Kasumi-1 (cell line): ENCODE results near the gene PCSK1N.

Experiments
- DNase-seq, 2 experiments: peaks; one replicate each; lab custom pipeline; 2025; lab: John Stamatoyannopoulos, UW

PCSK1N gene

DNA sequence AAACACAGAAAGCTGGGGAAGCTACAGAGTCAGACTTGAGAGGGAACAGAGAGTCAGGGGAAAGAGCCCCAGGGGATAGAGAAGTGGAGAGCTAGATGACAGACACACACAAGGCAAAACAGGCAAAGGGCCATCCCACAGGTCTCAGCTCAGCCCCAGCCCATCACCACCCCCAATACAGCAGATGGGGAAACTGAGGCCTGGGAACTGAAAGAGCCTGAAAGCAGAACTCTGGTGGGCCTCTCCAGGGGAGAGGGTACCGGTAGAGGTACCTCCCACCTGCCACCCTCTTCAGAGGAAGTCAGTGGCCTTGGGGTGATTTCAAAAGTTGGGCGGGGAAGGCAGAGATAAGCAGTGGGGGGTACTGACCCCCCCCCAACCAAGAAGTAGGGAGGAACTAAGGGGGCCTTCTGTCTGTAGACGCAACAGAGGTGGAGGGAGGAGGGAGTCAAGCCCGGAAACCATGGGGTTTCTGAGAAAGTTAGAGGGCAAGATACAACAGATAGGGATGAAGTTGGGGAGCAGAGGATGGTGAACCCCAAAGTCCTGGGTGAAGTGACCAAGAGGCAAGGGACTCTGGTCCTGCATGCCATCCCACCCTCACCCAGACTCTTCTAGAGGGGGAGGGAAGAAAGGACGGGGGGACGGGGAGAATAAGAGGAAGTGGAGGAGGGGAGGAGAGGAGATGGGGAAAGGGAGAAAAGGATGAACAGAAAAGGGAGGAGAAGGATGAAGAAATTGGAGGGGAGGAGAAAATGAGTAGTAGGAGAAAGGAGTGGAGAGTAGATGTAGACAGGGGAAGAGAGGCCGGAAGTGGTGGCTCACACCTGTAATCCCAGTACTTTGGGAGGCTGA is 45.8 kb downstream of the PCSK1N start:
- DNase-seq, result no peak

GRCh38 chrX:48787505-48788443 is 47.6 kb downstream of the PCSK1N start:
- DNase-seq, result no peak

DNA sequence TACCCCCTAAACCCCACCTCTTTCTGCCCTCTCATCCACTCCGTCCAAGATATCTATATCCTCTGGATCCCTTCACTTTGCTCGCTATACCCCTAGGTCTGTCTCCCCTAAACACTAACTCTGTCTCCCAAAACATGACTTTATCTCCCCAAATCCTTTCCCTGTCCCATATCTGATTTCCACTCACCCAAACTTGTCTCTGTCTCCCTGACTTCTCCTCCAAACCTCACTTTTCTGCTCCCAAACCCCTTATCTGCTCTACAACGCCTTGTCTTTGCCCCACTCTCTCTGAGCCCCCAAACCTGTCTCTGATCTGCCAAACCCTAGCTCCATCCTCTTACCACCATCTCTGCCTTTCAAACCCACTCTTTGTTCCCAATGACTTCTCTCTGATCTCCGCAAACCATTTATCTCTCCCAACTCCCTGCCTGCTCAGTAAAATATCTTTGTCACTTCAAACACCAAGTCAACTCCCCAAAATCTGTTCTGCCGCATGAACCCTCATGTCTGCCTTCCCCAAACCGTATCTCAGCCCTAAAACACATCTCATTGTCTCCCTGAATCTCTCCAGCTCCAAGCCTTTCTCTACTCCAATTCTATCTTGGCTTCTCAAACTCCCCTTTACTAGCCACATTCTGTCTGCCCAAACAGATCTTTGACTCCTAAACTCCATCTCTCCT is 48.4 kb downstream of the PCSK1N start:
- DNase-seq, result no peak

DNA sequence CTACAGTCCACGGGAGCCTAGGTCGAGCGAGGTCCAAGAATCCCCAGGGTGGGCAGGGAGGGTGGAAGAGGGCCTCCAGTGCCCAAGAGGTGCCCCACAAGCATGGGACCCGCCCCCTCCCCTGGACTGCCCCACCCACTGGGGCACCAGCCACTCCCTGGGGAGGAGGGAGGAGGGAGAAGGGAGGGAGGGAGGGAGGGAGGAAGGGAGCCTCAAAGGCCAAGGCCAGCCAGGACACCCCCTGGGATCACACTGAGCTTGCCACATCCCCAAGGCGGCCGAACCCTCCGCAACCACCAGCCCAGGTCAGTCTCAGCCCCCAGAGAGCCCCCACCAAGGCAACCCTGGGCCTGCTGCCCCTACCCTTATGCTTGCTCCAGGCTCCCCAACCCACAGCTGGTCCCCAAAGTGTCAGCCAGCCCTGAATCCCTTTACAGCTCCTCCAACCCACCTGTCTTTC is 49.0 kb downstream of the PCSK1N start, which contains the start of gene GATA1:
TSS of gene GATA1 (plus strand) at position 250 of the 460 bp plus-strand sequence. CDS start 4,520 bp downstream, outside the sequence.
- no peak for DNase-seq

DNA sequence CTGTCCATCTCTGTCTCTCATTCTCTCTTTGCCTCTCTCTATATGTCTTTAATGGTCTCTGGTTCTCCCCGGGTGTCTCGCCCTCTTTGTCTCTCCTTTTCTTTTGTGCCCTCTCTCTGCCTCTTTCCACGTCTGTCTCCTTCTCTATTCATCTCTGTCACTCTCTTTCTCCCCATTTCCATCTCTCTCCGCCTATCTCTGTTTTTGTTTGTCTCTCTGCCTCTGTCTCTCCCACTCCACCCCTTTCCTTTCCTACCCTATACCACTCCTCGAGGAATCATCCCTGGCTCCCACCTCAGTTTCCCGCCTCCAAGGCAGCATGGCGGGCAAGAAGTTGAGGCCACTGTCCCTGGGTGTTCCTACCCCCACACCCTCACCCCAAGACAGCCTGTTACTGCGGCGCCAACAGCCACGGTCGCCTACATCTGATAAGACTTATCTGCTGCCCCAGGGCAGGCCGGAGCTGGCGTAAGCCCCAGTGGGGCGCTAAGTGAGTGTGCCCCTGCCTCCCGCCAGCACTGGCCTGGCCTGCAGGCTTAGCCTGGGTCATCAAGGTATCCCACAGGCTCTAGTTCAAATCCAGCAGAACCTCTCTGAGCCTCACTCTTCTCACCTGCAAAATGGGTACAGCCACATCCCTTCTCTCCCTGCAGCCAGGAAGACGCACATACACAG is 49.7 kb downstream of the PCSK1N start:
- DNase-seq, result no peak

GRCh38 chrX:48785186-48785539 is 50.2 kb downstream of the PCSK1N start:
- no peak for DNase-seq

GRCh38 chrX:48784726-48785125 is 50.7 kb downstream of the PCSK1N start:
- DNase-seq, result no peak

DNA sequence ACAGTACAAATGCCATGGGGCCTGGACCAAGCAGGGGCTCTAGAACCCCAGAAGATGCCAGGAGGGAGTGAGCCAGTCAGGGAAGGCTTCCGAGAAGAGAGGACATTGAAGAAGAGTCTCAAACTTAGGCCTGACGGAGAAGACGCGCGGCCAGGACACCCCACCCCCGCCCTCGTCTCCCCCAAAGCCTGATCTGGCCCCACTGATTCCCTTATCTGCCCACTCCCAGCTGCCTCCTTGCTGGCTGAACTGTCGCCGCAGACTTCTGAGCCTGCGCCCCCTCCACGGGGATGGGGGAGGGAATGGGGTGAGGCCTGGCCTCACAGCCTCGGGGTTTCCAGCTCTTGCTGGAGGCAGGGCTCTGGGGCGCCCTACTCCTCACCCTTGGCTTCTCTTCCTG is 52.6 kb downstream of the PCSK1N start:
- no peak for DNase-seq

GRCh38 chrX:48782216-48782615 is 53.2 kb downstream of the PCSK1N start:
- no peak for DNase-seq

GRCh38 chrX:48781705-48782104 is 53.7 kb downstream of the PCSK1N start:
- no peak for DNase-seq
